ENCODE results near the gene AXL.

GRCh38 chr19:41219924-41220567 is 1.0 kb downstream of the AXL start:
- TF ChIP-seq POLR2AphosphoS5 (IDR thresholded peaks at IDR 0.05; ENCODE audit: borderline replicate concordance, low read depth, low read length) (no peak), EZH2 (IDR thresholded peaks at IDR 0.05) (no peak)
